Progenitor cell of endocrine pancreas (in vitro differentiated cells): ENCODE results near the gene BRIP1. TPM values are rescaled to one million over a fixed set of nuclear protein-coding genes. Genes with fewer than 3 reads are reported as not detected.
"Not testable (repeated sequence)": the region's sequence is repeated elsewhere in the genome, so short reads cannot be mapped to it uniquely, and the experiment has no call there.

Experiments
- DNase-seq: peaks from one replicate; pipeline ENCODE4 v3.0.0; 2021; ENCODE audit warnings: low spot score; ENCODE audit not compliant: unreplicated experiment
- H3K27ac Mint-ChIP-seq: 2 replicates; pipeline ENCODE4 v1.8.0; 2021; ENCODE audit warnings: mild to moderate bottlenecking, moderate library complexity, mixed read lengths
- H3K27me3 Mint-ChIP-seq: 2 replicates; pipeline ENCODE4 v1.8.0; 2021; ENCODE audit warnings: mixed read lengths
- H3K36me3 Mint-ChIP-seq: 2 replicates; pipeline ENCODE4 v1.8.0; 2022; ENCODE audit warnings: mixed read lengths; ENCODE audit not compliant: insufficient read depth
- H3K4me1 Mint-ChIP-seq: 2 replicates; pipeline ENCODE4 v1.8.0; 2021; ENCODE audit warnings: low read depth, mixed read lengths
- H3K4me3 Mint-ChIP-seq: 2 replicates; pipeline ENCODE4 v1.8.0; 2021; ENCODE audit warnings: low read depth, mild to moderate bottlenecking, moderate library complexity, mixed read lengths
- H3K9me3 Mint-ChIP-seq: 2 replicates; pipeline ENCODE4 v1.8.0; 2021; ENCODE audit warnings: low read depth, mixed read lengths
- CTCF ChIP-seq: fragments of 200-600 bp; sonication (generic); IDR thresholded peaks from one replicate; pipeline ENCODE4 v1.5.0; 2021; ENCODE audit warnings: antibody characterized with exemption, mild to moderate bottlenecking; ENCODE audit not compliant: unreplicated experiment
- total RNA-seq: library from RNA; stranded (reverse); gene quantifications from 2 replicates; pipeline ENCODE4 v1.2.1, GENCODE V29; 2021

The BRIP1 gene
- total RNA-seq, 1 donor from 2014 or later: 13.5 TPM

GRCh38 chr17:61722398-61722797 lies 140.9 kb downstream of the BRIP1 start:
- H3K4me1 Mint-ChIP-seq: no peaks in the 10 kb centered on the region

GRCh38 chr17:61720016-61720795 lies 143.1 kb downstream of the BRIP1 start:
- no peak overlapping the region for H3K4me3 Mint-ChIP-seq
- peaks cover 14% of the 10 kb centered on the region for H3K36me3 Mint-ChIP-seq
- H3K4me1 Mint-ChIP-seq: no peaks in the 10 kb centered on the region
- no peak overlapping the region for H3K27ac Mint-ChIP-seq
- no peaks in the 10 kb centered on the region for H3K27me3 Mint-ChIP-seq
- no peak for DNase-seq
- H3K9me3 Mint-ChIP-seq: peaks cover 16% of the 10 kb centered on the region
- no peak for TF ChIP-seq CTCF

More at GRCh38 chr17:61722398-61722797, 140.9 kb downstream of the BRIP1 start:
- no peaks in the 10 kb centered on the region for H3K27me3 Mint-ChIP-seq
- H3K4me3 Mint-ChIP-seq: no peak overlapping the region
- no peak for TF ChIP-seq CTCF
- H3K27ac Mint-ChIP-seq: no peak overlapping the region
- DNase-seq: no peak
- peaks cover 9% of the 10 kb centered on the region for H3K36me3 Mint-ChIP-seq
- H3K9me3 Mint-ChIP-seq: peaks cover 13% of the 10 kb centered on the region

GRCh38 chr17:61719220-61719619 lies 144.1 kb downstream of the BRIP1 start:
- DNase-seq, H3K27me3 Mint-ChIP-seq, H3K27ac Mint-ChIP-seq, H3K4me1 Mint-ChIP-seq, H3K4me3 Mint-ChIP-seq: not testable (repeated sequence)
- Mint-ChIP-seq H3K36me3 (peaks cover 16% of the 10 kb centered on the region), H3K9me3 (peaks cover 16% of the 10 kb centered on the region)

GRCh38 chr17:61718022-61718421 lies 145.3 kb downstream of the BRIP1 start:
- Mint-ChIP-seq H3K9me3 (peaks cover 16% of the 10 kb centered on the region), H3K36me3 (peaks cover 16% of the 10 kb centered on the region), H3K27ac (no peak overlapping the region), H3K27me3 (no peaks in the 10 kb centered on the region), H3K4me1 (no peaks in the 10 kb centered on the region), H3K4me3 (no peak overlapping the region)
- no peak for DNase-seq
- TF ChIP-seq CTCF: no peak

- H3K9me3 Mint-ChIP-seq: peaks cover 16% of the 10 kb centered on the region
- peaks cover 15% of the 10 kb centered on the region for H3K36me3 Mint-ChIP-seq
- no peaks in the 10 kb centered on the region for H3K27me3 Mint-ChIP-seq
- no peak for TF ChIP-seq CTCF
- no peak for DNase-seq
- no peak overlapping the region for H3K27ac Mint-ChIP-seq
- no peaks in the 10 kb centered on the region for H3K4me1 Mint-ChIP-seq
- no peak overlapping the region for H3K4me3 Mint-ChIP-seq
These were observed 146.0 kb downstream of the BRIP1 start for GRCh38 chr17:61717352-61717751.
